ENCODE measurements around the gene NRP1.
"Not testable (repeated sequence)": the region's sequence is repeated elsewhere in the genome, so short reads cannot be mapped to it uniquely, and the experiment has no call there.

Gene NRP1

GRCh38 chr10:33238643-33239042 lies 95.8 kb downstream of the NRP1 start:
- DNase-seq (ENCODE audit: low read depth, low spot score): peak; percentile 54

GRCh38 chr10:33237736-33238624 lies 96.5 kb downstream of the NRP1 start:
- DNase-seq (ENCODE audit: low read depth, low spot score): peak; percentile 97

- DNase-seq (ENCODE audit: low read depth, low spot score): peak; percentile 36
Observed at GRCh38 chr10:33236916-33237315, 97.6 kb downstream of the NRP1 start.

GRCh38 chr10:33235951-33236350 lies 98.5 kb downstream of the NRP1 start:
- no peak for DNase-seq (ENCODE audit: low read depth, low spot score)

GRCh38 chr10:33235251-33235884 lies 99.1 kb downstream of the NRP1 start:
- DNase-seq (ENCODE audit: low read depth, low spot score): no peak

GRCh38 chr10:33234831-33235237 lies 99.6 kb downstream of the NRP1 start:
- DNase-seq (ENCODE audit: low read depth, low spot score): peak; percentile 58

- no peak for DNase-seq (ENCODE audit: low read depth, low spot score)
Observed at GRCh38 chr10:33233635-33234034, 100.8 kb downstream of the NRP1 start.

GRCh38 chr10:33233221-33233620 lies 101.2 kb downstream of the NRP1 start:
- DNase-seq (ENCODE audit: low read depth, low spot score): no peak

- no peak for DNase-seq (ENCODE audit: low read depth, low spot score)
Observed at GRCh38 chr10:33231621-33232350, 102.7 kb downstream of the NRP1 start.

- no peak for DNase-seq (ENCODE audit: low read depth, low spot score)
Observed at GRCh38 chr10:33229949-33230267, 104.6 kb downstream of the NRP1 start.

GRCh38 chr10:33229252-33229948 lies 105.1 kb downstream of the NRP1 start:
- peak; percentile 53 for DNase-seq (ENCODE audit: low read depth, low spot score)

- no peak for DNase-seq (ENCODE audit: low read depth, low spot score)
Observed at GRCh38 chr10:33228426-33228825, 106.0 kb downstream of the NRP1 start.

GRCh38 chr10:33227489-33227888 lies 107.0 kb downstream of the NRP1 start:
- DNase-seq (ENCODE audit: low read depth, low spot score): no peak

GRCh38 chr10:33224251-33224965 lies 110.1 kb downstream of the NRP1 start:
- DNase-seq (ENCODE audit: low read depth, low spot score): no peak

- DNase-seq (ENCODE audit: low read depth, low spot score): peak; percentile 71
Observed at GRCh38 chr10:33223326-33224000, 111.0 kb downstream of the NRP1 start.

- not testable (repeated sequence) for DNase-seq (ENCODE audit: low read depth, low spot score)
Observed at GRCh38 chr10:33222304-33222703, 112.2 kb downstream of the NRP1 start.

- no peak for DNase-seq (ENCODE audit: low read depth, low spot score)
Observed at GRCh38 chr10:33217854-33218253, 116.6 kb downstream of the NRP1 start.

- peak; percentile 46 for DNase-seq (ENCODE audit: low read depth, low spot score)
Observed at GRCh38 chr10:33216661-33217427, 117.6 kb downstream of the NRP1 start.

GRCh38 chr10:33215635-33216034 lies 118.8 kb downstream of the NRP1 start:
- peak; percentile 46 for DNase-seq (ENCODE audit: low read depth, low spot score)

- peak; percentile 62 for DNase-seq (ENCODE audit: low read depth, low spot score)
Observed at GRCh38 chr10:33215154-33215553, 119.3 kb downstream of the NRP1 start.
